ENCODE results near the gene ANKRD44. TPM values are rescaled to one million over a fixed set of nuclear protein-coding genes. Genes with fewer than 3 reads are reported as not detected.

ANKRD44 gene
- total RNA-seq, 2 donors from 2014 or later: 57.8 to 93.4 TPM

- no peaks in the 10 kb centered on the region for H3K36me3 ChIP-seq
- DNase-seq (ENCODE audit: low spot score) (no peak), ATAC-seq (ENCODE audit: insufficient number of reproducible peaks, low FRiP score, low read depth) (peak; percentile 73)
- TF ChIP-seq, protein P1, sequence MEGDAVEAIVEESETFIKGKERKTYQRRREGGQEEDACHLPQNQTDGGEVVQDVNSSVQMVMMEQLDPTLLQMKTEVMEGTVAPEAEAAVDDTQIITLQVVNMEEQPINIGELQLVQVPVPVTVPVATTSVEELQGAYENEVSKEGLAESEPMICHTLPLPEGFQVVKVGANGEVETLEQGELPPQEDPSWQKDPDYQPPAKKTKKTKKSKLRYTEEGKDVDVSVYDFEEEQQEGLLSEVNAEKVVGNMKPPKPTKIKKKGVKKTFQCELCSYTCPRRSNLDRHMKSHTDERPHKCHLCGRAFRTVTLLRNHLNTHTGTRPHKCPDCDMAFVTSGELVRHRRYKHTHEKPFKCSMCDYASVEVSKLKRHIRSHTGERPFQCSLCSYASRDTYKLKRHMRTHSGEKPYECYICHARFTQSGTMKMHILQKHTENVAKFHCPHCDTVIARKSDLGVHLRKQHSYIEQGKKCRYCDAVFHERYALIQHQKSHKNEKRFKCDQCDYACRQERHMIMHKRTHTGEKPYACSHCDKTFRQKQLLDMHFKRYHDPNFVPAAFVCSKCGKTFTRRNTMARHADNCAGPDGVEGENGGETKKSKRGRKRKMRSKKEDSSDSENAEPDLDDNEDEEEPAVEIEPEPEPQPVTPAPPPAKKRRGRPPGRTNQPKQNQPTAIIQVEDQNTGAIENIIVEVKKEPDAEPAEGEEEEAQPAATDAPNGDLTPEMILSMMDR (IDR thresholded peaks at IDR 0.05): no peak
- peaks cover 11% of the 10 kb centered on the region in 2 donors for H3K4me1 ChIP-seq (ENCODE audit: control insufficient read depth in 1 of 2, low read depth in 2 of 2)
- no peaks in the 10 kb centered on the region for H3K27me3 ChIP-seq (replicated peaks; ENCODE audit: insufficient read depth)
- H3K9me3 ChIP-seq: no peaks in the 10 kb centered on the region
- peak overlapping the region in 1 of 2 donors; percentile 14 for H3K27ac ChIP-seq
- H3K4me3 ChIP-seq: peak overlapping the region; percentile 31
These were observed 23.6 kb downstream of the ANKRD44 start for GRCh38 chr2:197286805-197287595.

- Histone ChIP-seq H3K27me3 (replicated peaks; ENCODE audit: insufficient read depth) (no peaks in the 10 kb centered on the region), H3K36me3 (no peaks in the 10 kb centered on the region), H3K9me3 (no peaks in the 10 kb centered on the region), H3K27ac (no peak overlapping the region), H3K4me3 (no peak overlapping the region), H3K4me1 (ENCODE audit: control insufficient read depth in 1 of 2, low read depth in 2 of 2) (peaks cover 11 to 15% of the 10 kb centered on the region in 2 donors)
- TF ChIP-seq, protein P1 (IDR thresholded peaks at IDR 0.05): no peak
- ATAC-seq (ENCODE audit: insufficient number of reproducible peaks, low FRiP score, low read depth) (no peak), DNase-seq (ENCODE audit: low spot score) (no peak)
These were observed 25.2 kb downstream of the ANKRD44 start for GRCh38 chr2:197285361-197285760.

DNA sequence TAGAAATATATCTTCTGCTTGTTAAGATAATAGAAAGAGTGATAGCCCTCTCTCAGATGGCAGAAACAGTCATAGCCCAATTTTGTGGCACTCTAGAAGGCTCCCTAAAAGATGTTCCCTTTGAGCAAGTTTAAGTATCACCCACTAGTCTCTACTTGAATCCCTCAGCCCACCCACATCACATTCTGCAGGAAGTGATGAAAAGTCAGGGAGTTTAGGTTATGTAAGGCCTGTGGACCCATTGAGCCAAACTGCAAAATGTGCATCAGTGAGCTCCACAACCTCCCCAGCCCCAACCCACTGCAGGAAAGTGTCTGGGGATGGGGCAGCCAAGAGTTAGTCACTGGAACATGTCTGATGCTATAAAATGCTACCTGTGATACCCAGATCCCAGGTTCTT is 25.6 kb downstream of the ANKRD44 start:
- peaks cover 14 to 19% of the 10 kb centered on the region in 2 donors for H3K4me1 ChIP-seq (ENCODE audit: control insufficient read depth in 1 of 2, low read depth in 2 of 2)

DNA sequence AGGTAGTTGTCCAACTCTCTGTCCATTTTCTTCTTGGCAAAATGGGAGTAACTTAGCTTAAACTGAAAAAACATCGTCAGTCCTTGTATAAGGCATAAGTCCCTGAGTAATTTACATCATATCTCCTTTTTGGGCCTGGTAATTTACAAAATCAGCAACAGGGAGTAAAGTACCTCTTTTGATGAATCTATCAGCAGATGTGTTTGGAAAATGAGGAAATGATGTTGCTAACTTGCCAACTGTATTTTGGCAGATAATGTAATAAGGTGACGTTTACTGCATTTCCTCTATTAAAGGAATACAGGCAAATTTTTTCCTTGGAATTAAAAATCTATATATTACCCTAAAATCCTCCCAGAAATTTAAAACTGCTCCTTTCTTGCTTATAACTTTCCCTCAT is 29.2 kb downstream of the ANKRD44 start:
- Histone ChIP-seq H3K36me3 (no peaks in the 10 kb centered on the region), H3K4me1 (ENCODE audit: control insufficient read depth in 1 of 2, low read depth in 2 of 2) (peaks cover 10 to 11% of the 10 kb centered on the region in 2 donors), H3K9me3 (no peaks in the 10 kb centered on the region), H3K27ac (no peak overlapping the region), H3K27me3 (replicated peaks; ENCODE audit: insufficient read depth) (no peaks in the 10 kb centered on the region), H3K4me3 (no peak overlapping the region)
- no peak for DNase-seq (ENCODE audit: low spot score)
- TF ChIP-seq, protein P1 (IDR thresholded peaks at IDR 0.05): no peak
- ATAC-seq (ENCODE audit: insufficient number of reproducible peaks, low FRiP score, low read depth): no peak

More for the DNA sequence above, 25.6 kb downstream of the ANKRD44 start:
- DNase-seq (ENCODE audit: low spot score) (no peak), ATAC-seq (ENCODE audit: insufficient number of reproducible peaks, low FRiP score, low read depth) (no peak)
- H3K36me3 ChIP-seq: no peaks in the 10 kb centered on the region
- H3K27me3 ChIP-seq (replicated peaks; ENCODE audit: insufficient read depth): no peaks in the 10 kb centered on the region
- H3K27ac ChIP-seq: no peak overlapping the region
- TF ChIP-seq, protein P1 (IDR thresholded peaks at IDR 0.05): no peak
- no peaks in the 10 kb centered on the region for H3K9me3 ChIP-seq
- H3K4me3 ChIP-seq: no peak overlapping the region

DNA sequence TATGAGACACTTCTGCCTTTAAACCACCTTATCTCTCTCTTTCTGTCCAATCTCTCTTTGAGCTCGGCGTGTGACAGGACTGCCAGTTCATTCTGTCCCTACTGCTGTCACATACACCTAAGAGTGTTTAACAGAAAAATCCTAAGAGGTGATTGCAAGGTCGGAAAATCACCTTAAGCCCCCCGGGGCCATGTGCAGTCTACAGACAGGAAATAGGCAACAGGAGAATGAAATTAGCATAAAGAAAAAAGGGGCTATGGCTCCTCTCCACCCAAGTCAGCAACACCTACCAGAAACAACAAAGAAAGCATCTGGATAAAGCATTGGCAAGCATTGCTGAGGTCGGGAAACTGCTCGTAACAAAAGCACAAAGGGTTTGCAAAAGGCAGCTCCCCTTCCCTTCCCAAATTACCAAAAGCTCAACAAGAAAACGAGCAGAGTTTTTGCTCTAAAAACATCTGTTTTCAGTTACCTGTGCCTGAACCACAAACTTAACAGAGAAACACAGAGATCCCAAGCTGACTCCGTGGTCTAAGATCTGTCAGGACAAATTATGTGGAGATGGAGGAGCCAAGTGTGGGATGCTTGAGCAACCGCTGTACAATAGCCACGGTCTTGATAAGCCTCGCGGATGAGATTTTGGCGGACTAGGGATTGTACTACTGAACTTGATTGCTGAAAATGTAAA is 30.4 kb downstream of the ANKRD44 start:
- Histone ChIP-seq H3K36me3 (no peaks in the 10 kb centered on the region), H3K4me3 (no peak overlapping the region), H3K9me3 (no peaks in the 10 kb centered on the region), H3K4me1 (ENCODE audit: control insufficient read depth in 1 of 2, low read depth in 2 of 2) (peaks cover 10 to 11% of the 10 kb centered on the region in 2 donors), H3K27ac (no peak overlapping the region), H3K27me3 (replicated peaks; ENCODE audit: insufficient read depth) (no peaks in the 10 kb centered on the region)
- DNase-seq (ENCODE audit: low spot score) (no peak), ATAC-seq (ENCODE audit: insufficient number of reproducible peaks, low FRiP score, low read depth) (no peak)
- TF ChIP-seq, protein P1 (IDR thresholded peaks at IDR 0.05): no peak
